ENCODE data around the gene FCHSD2. TPM values are rescaled to one million over a fixed set of nuclear protein-coding genes. Genes with fewer than 3 reads are reported as not detected.

FCHSD2 gene
- total RNA-seq, 4 donors from 2014 or later, result 6.7 to 14.7 (median 8.5) TPM

GRCh38 chr11:73004088-73004487 is 138.0 kb downstream of the FCHSD2 start:
- WGBS, 2 donors, result 98 to 99% methylated on average over 3 of the region's 3 CpGs
- TF ChIP-seq POLR2A (IDR thresholded peaks at IDR 0.05) (no peak), CTCF (IDR thresholded peaks at IDR 0.05) (no peak)
- intact Hi-C loops (cut with DNase I; ENCODE audit: low total_unique reads), result no loop called here
- no peak overlapping the region for H3K4me3 ChIP-seq (ENCODE audit: low read depth, poor library complexity, severe bottlenecking)
- DNase-seq (ENCODE audit: low spot score in 2 of 2), result no peak

GRCh38 chr11:73003088-73003487 is 139.0 kb downstream of the FCHSD2 start:
- TF ChIP-seq POLR2A (IDR thresholded peaks at IDR 0.05) (no peak), CTCF (IDR thresholded peaks at IDR 0.05) (no peak)
- no peak for DNase-seq (ENCODE audit: low spot score in 2 of 2)
- intact Hi-C loops (cut with DNase I; ENCODE audit: low total_unique reads), result no loop called here
- H3K4me3 ChIP-seq (ENCODE audit: low read depth, poor library complexity, severe bottlenecking), result no peak overlapping the region

GRCh38 chr11:73002214-73002613 is 139.9 kb downstream of the FCHSD2 start:
- intact Hi-C loops (cut with DNase I; ENCODE audit: low total_unique reads), result no loop called here
- no peak overlapping the region for H3K4me3 ChIP-seq (ENCODE audit: low read depth, poor library complexity, severe bottlenecking)
- no peak for DNase-seq (ENCODE audit: low spot score in 2 of 2)
- 72 to 85% methylated on average over 2 of the region's 2 CpGs for WGBS, 2 donors
- TF ChIP-seq CTCF (IDR thresholded peaks at IDR 0.05) (no peak), POLR2A (IDR thresholded peaks at IDR 0.05) (no peak)

GRCh38 chr11:73001615-73002014 is 140.5 kb downstream of the FCHSD2 start:
- WGBS, 2 donors, result 71% methylated on average over 4 of the region's 4 CpGs
- no peak for TF ChIP-seq CTCF (IDR thresholded peaks at IDR 0.05)
- no peak for TF ChIP-seq POLR2A (IDR thresholded peaks at IDR 0.05)
- intact Hi-C loops (cut with DNase I; ENCODE audit: low total_unique reads), result no loop called here
- no peak overlapping the region for H3K4me3 ChIP-seq (ENCODE audit: low read depth, poor library complexity, severe bottlenecking)
- no peak for DNase-seq (ENCODE audit: low spot score in 2 of 2)

- DNase-seq (ENCODE audit: low spot score in 2 of 2), result no peak
- no peak for TF ChIP-seq CTCF (IDR thresholded peaks at IDR 0.05)
- intact Hi-C loops (cut with DNase I; ENCODE audit: low total_unique reads), result no loop called here
- H3K4me3 ChIP-seq (ENCODE audit: low read depth, poor library complexity, severe bottlenecking), result no peak overlapping the region
Measured at GRCh38 chr11:72998676-72999075, 143.4 kb downstream of the FCHSD2 start.

- DNase-seq (ENCODE audit: low spot score in 2 of 2), result no peak
- no peak for TF ChIP-seq CTCF (IDR thresholded peaks at IDR 0.05)
- TF ChIP-seq POLR2A (IDR thresholded peaks at IDR 0.05), result no peak
- 40 to 44% methylated on average over 3 of the region's 3 CpGs for WGBS, 2 donors
- no peak overlapping the region for H3K4me3 ChIP-seq (ENCODE audit: low read depth, poor library complexity, severe bottlenecking)
- intact Hi-C loops (cut with DNase I; ENCODE audit: low total_unique reads), result no loop called here
Measured at GRCh38 chr11:72996959-72997358, 145.2 kb downstream of the FCHSD2 start.

Data from lower leg skin (tissue), 4 donors.